ENCODE data around the gene PCDHA6. TPM values are rescaled to one million over a fixed set of nuclear protein-coding genes. Genes with fewer than 3 reads are reported as not detected.
"Not testable (repeated sequence)": the region's sequence is repeated elsewhere in the genome, so short reads cannot be mapped to it uniquely, and the experiment has no call there.

Gene PCDHA6
- not detected for total RNA-seq

GRCh38 chr5:140827704-140828361 lies at the start of gene PCDHA6:
PCDHA6 (plus strand) TSS chr5:140827960; CDS start chr5:140828092, 132 bp downstream.
- DNase-seq = no peak
- Mint-ChIP-seq H3K27me3 (peaks cover 25% of the 10 kb centered on the region), H3K36me3 (ENCODE audit: low read depth) (peaks cover 13% of the 10 kb centered on the region), H3K4me3 (no peak within 1 kb of the TSS), H3K27ac (no peak within 1 kb of the TSS), H3K9me3 (ENCODE audit: low read depth) (peaks cover 13% of the 10 kb centered on the region), H3K4me1 (no peaks in the 10 kb centered on the region)
- no peak for ATAC-seq
- intact Hi-C loops (cut with DNase I, micrococcal nuclease) = no loop called here
- ChIA-PET POLR2A (no interaction called here), CTCF (interaction anchor here (2.4 kb wide), 1 partner anchor 13 kb away, joined by 9 read pairs; the partner anchor contains the start of gene PCDHA8)

- no peak for DNase-seq
- Mint-ChIP-seq H3K9me3 (ENCODE audit: low read depth) (peaks cover 44% of the 10 kb centered on the region), H3K36me3 (ENCODE audit: low read depth) (peaks cover 18% of the 10 kb centered on the region), H3K4me1 (no peaks in the 10 kb centered on the region), H3K27me3 (peaks cover 11% of the 10 kb centered on the region), H3K4me3 (no peak overlapping the region), H3K27ac (no peak overlapping the region)
- CTCF ChIA-PET = interaction anchor here (0.8 kb wide), 1 partner anchor 9 kb away, joined by 3 read pairs; no protein-coding TSS in a partner anchor
- POLR2A ChIA-PET = no interaction called here
- intact Hi-C loops (cut with DNase I, micrococcal nuclease) = no loop called here
- no peak for ATAC-seq
Measured at GRCh38 chr5:140780512-140780911, 47.2 kb upstream of the PCDHA6 start.

GRCh38 chr5:140785905-140786686 lies 41.7 kb upstream of the PCDHA6 start, which contains the start of gene PCDHA1:
PCDHA1 (plus strand) TSS chr5:140786140.
- H3K4me3 Mint-ChIP-seq = no peak within 1 kb of the TSS
- CTCF ChIA-PET = interaction anchor here (0.5 to 1.4 kb wide), 6 partner anchors 18 to 635 kb away, joined by 3 to 5 read pairs (median 4); partner anchors contain the start of genes PCDHA5 and PCDHGA11

GRCh38 chr5:140787422-140787821 lies 40.3 kb upstream of the PCDHA6 start:
- Mint-ChIP-seq H3K9me3 (ENCODE audit: low read depth) (peaks cover 34% of the 10 kb centered on the region), H3K36me3 (ENCODE audit: low read depth) (peaks cover 21% of the 10 kb centered on the region), H3K27me3 (peaks cover 33% of the 10 kb centered on the region)
- POLR2A ChIA-PET, H3K27ac Mint-ChIP-seq, DNase-seq, ATAC-seq, H3K4me1 Mint-ChIP-seq, H3K4me3 Mint-ChIP-seq: not testable (repeated sequence)
- CTCF ChIA-PET = interaction anchor here (1.4 kb wide), 1 partner anchor 54 kb away, joined by 5 read pairs; no protein-coding TSS in a partner anchor
- intact Hi-C loops (cut with DNase I, micrococcal nuclease) = loop anchor here in 1 of 2 experiments (5.0 kb wide), 2 partner anchors 45 to 255 kb away; partner anchors contain the start of gene PCDHA7

More at GRCh38 chr5:140785905-140786686, 41.7 kb upstream of the PCDHA6 start, which contains the start of gene PCDHA1:
- Mint-ChIP-seq H3K27me3 (peaks cover 33% of the 10 kb centered on the region), H3K36me3 (ENCODE audit: low read depth) (peaks cover 28% of the 10 kb centered on the region), H3K9me3 (ENCODE audit: low read depth) (peaks cover 37% of the 10 kb centered on the region), H3K4me1 (no peaks in the 10 kb centered on the region), H3K27ac (no peak within 1 kb of the TSS)
- intact Hi-C loops (cut with DNase I, micrococcal nuclease) = loop anchor here in 1 of 2 experiments (5.0 kb wide), 2 partner anchors 46 to 256 kb away; partner anchors contain the start of gene PCDHA7
- DNase-seq (no peak), ATAC-seq (no peak)
- POLR2A ChIA-PET = no interaction called here

GRCh38 chr5:140787849-140788504 lies 39.8 kb upstream of the PCDHA6 start:
- intact Hi-C loops (cut with DNase I, micrococcal nuclease) = loop anchor here in 1 of 2 experiments (5.0 kb wide), 2 partner anchors 44 to 254 kb away; partner anchors contain the start of gene PCDHA7
- Mint-ChIP-seq H3K9me3 (ENCODE audit: low read depth) (peaks cover 33% of the 10 kb centered on the region), H3K36me3 (ENCODE audit: low read depth) (peaks cover 23% of the 10 kb centered on the region), H3K27me3 (peaks cover 36% of the 10 kb centered on the region)
- ATAC-seq, POLR2A ChIA-PET, H3K4me1 Mint-ChIP-seq, DNase-seq, H3K27ac Mint-ChIP-seq, H3K4me3 Mint-ChIP-seq: not testable (repeated sequence)
- CTCF ChIA-PET = interaction anchor here (0.6 kb wide), 1 partner anchor 19 kb away, joined by 3 read pairs; the partner anchor contains the start of gene PCDHA4

- no peak overlapping the region for H3K4me3 Mint-ChIP-seq
- ChIA-PET POLR2A (no interaction called here), CTCF (no interaction called here)
- DNase-seq (no peak), ATAC-seq (no peak)
- peaks cover 44% of the 10 kb centered on the region for H3K9me3 Mint-ChIP-seq (ENCODE audit: low read depth)
- no peaks in the 10 kb centered on the region for H3K4me1 Mint-ChIP-seq
- peaks cover 34% of the 10 kb centered on the region for H3K36me3 Mint-ChIP-seq (ENCODE audit: low read depth)
- no peak overlapping the region for H3K27ac Mint-ChIP-seq
- H3K27me3 Mint-ChIP-seq = peaks cover 41% of the 10 kb centered on the region
- intact Hi-C loops (cut with DNase I, micrococcal nuclease) = loop anchor here (5.0 to 10.0 kb wide), 3 partner anchors 41 to 581 kb away; partner anchors contain the start of genes PCDHA7 (in 1 of the 2), PCDHGA5 (in 1 of the 2), PCDHGA6 (in 1 of the 2) and PCDHGB3 (in 1 of the 2)
Measured at GRCh38 chr5:140791089-140791488, 36.7 kb upstream of the PCDHA6 start.

- intact Hi-C loops (cut with DNase I, micrococcal nuclease) = loop anchor here (5.0 to 10.0 kb wide), 3 partner anchors 38 to 578 kb away; partner anchors contain the start of genes PCDHA7 (in 1 of the 2), PCDHGA5 (in 1 of the 2), PCDHGA6 (in 1 of the 2) and PCDHGB3 (in 1 of the 2)
Measured at GRCh38 chr5:140794595-140795258, 33.0 kb upstream of the PCDHA6 start, which contains the start of gene PCDHA2. PCDHA2 (plus strand) TSS chr5:140794852.

GRCh38 chr5:140795259-140795641 lies 32.5 kb upstream of the PCDHA6 start:
- Mint-ChIP-seq H3K4me1 (no peaks in the 10 kb centered on the region), H3K27me3 (peaks cover 29% of the 10 kb centered on the region), H3K9me3 (ENCODE audit: low read depth) (peaks cover 34% of the 10 kb centered on the region), H3K4me3 (no peak overlapping the region), H3K36me3 (ENCODE audit: low read depth) (peaks cover 20% of the 10 kb centered on the region), H3K27ac (no peak overlapping the region)
- ATAC-seq = no peak
- POLR2A ChIA-PET = no interaction called here
- CTCF ChIA-PET = no interaction called here
- no peak for DNase-seq
- intact Hi-C loops (cut with DNase I, micrococcal nuclease) = loop anchor here in 1 of 2 experiments (10.0 kb wide), 1 partner anchor 570 kb away; the partner anchor contains the start of gene PCDHGA5

More at GRCh38 chr5:140794595-140795258, 33.0 kb upstream of the PCDHA6 start, which contains the start of gene PCDHA2:
- no peak for ATAC-seq
- H3K9me3 Mint-ChIP-seq (ENCODE audit: low read depth) = peaks cover 31% of the 10 kb centered on the region
- DNase-seq = no peak
- no peaks in the 10 kb centered on the region for H3K4me1 Mint-ChIP-seq
- peaks cover 19% of the 10 kb centered on the region for H3K36me3 Mint-ChIP-seq (ENCODE audit: low read depth)
- POLR2A ChIA-PET = no interaction called here
- CTCF ChIA-PET = interaction anchor here (1.3 kb wide), 1 partner anchor 31 kb away, joined by 3 read pairs; no protein-coding TSS in a partner anchor
- peaks cover 28% of the 10 kb centered on the region for H3K27me3 Mint-ChIP-seq
- no peak within 1 kb of the TSS for H3K27ac Mint-ChIP-seq
- no peak within 1 kb of the TSS for H3K4me3 Mint-ChIP-seq

- POLR2A ChIA-PET, H3K4me3 Mint-ChIP-seq, ATAC-seq, CTCF ChIA-PET, DNase-seq, H3K4me1 Mint-ChIP-seq, H3K27ac Mint-ChIP-seq: not testable (repeated sequence)
- intact Hi-C loops (cut with DNase I, micrococcal nuclease) = loop anchor here in 1 of 2 experiments (10.0 kb wide), 1 partner anchor 569 kb away; the partner anchor contains the start of gene PCDHGA5
- H3K9me3 Mint-ChIP-seq (ENCODE audit: low read depth) = peaks cover 30% of the 10 kb centered on the region
- H3K36me3 Mint-ChIP-seq (ENCODE audit: low read depth) = peaks cover 20% of the 10 kb centered on the region
- H3K27me3 Mint-ChIP-seq = peaks cover 30% of the 10 kb centered on the region
Measured at GRCh38 chr5:140796072-140796717, 31.6 kb upstream of the PCDHA6 start.

GRCh38 chr5:140796718-140797095 lies 31.1 kb upstream of the PCDHA6 start:
- ATAC-seq (no peak), DNase-seq (no peak)
- intact Hi-C loops (cut with DNase I, micrococcal nuclease) = loop anchor here in 1 of 2 experiments (10.0 kb wide), 1 partner anchor 568 kb away; the partner anchor contains the start of gene PCDHGA5
- H3K4me3 Mint-ChIP-seq = no peak overlapping the region
- CTCF ChIA-PET = interaction anchor here (0.5 kb wide), 1 partner anchor 62 kb away, joined by 3 read pairs; no protein-coding TSS in a partner anchor
- peaks cover 32% of the 10 kb centered on the region for H3K27me3 Mint-ChIP-seq
- H3K36me3 Mint-ChIP-seq (ENCODE audit: low read depth) = peaks cover 24% of the 10 kb centered on the region
- no peaks in the 10 kb centered on the region for H3K4me1 Mint-ChIP-seq
- POLR2A ChIA-PET = no interaction called here
- peaks cover 28% of the 10 kb centered on the region for H3K9me3 Mint-ChIP-seq (ENCODE audit: low read depth)
- no peak overlapping the region for H3K27ac Mint-ChIP-seq

Measured in activated CD4-positive, alpha-beta T cell treated with anti-CD3 and anti-CD28 coated beads for 36 hours (primary cell).